ENCODE results near the gene NTN1.
A peak's percentile ranks its signal among the peaks of the same experiment; 100 is the strongest.
"Not testable (repeated sequence)": the region's sequence is repeated elsewhere in the genome, so short reads cannot be mapped to it uniquely, and the experiment has no call there.

The NTN1 gene

DNA sequence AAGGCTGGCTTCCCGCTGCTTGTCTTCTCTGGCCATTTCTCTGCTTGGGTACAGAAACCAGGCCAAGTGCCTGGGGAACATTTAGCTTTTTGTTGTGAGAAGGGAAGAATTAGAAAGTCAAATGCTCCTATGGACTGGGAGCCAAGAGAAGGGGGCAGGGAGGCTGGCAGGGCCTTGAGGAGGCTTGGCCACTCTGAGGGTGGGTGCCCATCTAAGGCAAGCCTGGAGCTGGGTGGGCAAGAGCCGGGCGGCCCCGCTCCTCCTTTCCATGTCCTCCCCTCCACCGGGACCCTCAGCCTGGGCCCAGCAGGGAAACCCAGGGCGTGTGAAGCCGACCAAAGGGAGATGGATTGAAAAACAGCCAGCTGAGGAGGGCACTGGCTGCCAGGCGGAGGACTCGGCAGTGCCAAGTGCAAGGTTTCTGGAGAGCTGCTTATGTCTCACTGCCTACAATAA, 69.4 kb downstream of the NTN1 start:
- peak; percentile 55 for DNase-seq

DNA sequence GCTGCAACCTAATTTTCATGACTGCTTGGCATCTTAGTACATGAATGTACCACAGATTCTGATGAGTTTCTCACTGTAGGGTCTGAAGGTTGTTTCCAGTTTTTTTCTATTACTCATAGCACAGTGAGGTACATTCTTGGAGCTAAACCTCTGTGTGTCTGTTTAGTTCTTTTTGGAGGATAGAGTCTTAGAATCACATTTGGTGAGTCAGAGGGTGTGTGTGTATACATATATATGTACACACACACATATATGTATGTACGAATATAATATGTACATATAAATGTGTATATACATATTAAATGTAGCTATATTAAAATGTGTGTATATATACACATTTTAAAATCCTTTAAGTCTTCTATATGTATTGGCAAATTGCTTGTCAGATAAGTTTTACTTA, 72.9 kb downstream of the NTN1 start:
- no peak for DNase-seq

DNA sequence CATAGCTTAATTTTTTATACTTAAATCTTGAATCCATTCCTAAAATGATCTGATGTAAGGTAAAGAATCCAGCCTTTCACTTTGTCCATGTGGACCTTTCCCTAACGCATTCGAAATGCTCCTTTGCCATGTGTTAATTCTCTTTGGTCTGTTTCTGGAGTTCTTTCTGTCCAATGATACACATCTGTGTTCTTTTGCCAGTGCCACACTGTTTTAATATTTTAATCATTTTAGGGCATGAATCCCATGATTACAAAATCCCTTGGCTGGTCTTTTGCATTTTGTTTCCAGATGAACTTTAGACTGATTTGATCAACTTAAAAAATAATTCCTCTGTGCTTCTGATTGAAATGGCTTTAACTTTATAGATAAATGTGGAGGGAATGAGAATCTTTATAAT, 74.1 kb downstream of the NTN1 start:
- no peak for DNase-seq

GRCh38 chr17:9098242-9098825, 77.0 kb downstream of the NTN1 start:
- peak; percentile 21 for DNase-seq

DNA sequence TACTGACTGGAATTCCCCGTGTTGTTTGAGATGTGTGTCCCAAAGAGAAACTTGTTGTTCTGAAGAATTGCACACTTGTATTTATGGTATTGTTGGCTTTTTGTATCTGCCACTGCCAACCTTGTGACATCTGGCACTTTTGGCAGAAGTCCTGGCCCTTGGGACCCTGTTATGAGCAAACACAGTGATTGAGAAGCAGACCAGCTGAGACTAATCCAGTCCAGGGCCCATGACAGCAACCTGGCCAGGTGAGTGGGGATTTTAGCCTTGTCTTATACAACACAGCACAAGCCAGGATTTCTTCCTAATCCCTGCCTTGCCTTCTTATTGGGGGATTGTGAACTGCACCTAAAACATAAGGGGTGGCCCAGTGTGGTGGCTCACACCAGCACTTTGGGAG, 80.0 kb downstream of the NTN1 start:
- DNase-seq = no peak

GRCh38 chr17:9103193-9103592, 81.9 kb downstream of the NTN1 start:
- DNase-seq = not testable (repeated sequence)

DNA sequence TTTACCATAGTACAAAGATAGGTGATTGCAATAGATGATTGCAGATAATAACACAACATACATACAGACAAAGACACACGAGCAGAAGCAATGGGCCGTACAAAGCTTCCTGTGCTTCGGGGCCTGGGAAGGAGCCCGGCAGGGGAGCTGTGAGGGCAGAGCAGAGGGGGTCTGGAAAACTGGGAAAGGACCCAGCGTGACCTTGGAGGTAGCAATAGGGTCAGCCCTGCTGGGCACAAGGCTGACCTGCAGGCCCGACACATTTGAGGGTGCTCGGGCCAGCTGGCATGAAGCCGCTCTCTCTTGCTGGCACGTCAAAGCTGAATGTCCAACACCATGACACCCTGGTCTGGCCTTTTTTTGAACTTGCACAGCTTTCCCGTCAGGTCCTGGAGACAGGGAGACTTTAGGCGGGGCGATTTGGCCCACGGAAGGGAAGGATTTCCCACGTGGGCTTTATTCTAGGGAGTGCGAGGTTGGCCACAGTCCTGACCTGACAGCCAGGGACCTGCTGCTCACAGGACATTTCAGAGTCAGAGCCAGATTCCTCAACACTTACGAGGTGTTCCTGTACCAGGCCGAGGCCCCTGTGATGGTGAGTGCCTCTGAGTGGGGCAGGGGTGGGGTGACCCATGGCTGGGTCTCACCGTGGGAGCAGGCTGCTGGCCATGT, 83.2 kb downstream of the NTN1 start:
- DNase-seq = peak; percentile 53

DNA sequence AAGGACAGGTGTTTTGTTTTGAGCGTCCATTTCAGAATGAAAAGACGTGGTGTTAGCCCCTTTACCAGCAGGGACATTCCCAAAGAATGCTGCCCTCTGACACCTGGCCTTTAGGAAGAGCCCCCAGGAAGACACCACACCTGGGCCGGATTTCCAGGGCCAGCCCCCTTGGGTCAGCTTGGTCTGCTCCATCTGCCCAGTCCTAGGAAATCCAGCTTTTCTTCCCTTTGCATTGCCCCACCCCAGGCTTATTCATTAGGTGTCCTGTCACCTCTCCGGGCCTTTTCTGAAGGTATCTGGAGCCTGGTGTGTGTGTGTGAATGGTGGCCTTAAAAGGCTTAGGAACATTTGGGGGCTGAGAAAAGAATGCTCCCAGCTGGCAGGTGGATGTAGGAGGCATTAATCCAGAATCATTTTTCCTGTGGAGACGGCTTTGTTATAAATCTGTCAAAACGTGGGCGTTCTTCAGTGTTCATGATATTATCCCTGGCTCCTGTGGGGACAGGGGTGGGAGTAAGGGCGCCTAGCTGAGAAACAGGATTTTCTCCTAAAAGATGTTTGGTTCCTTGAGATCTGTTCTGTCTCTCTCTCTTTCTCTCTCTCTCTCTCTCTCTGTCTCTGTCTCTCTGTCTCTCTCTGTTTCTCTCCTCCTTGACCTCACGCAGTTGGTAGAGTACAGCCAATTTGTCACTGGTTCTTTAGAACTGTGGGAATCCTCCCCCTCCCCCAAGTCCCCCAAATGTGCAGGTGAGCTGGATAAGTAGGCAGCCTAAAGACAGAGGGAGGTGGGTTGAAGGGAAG, 84.0 kb downstream of the NTN1 start:
- peak; percentile 12 for DNase-seq

GRCh38 chr17:9106278-9106677, 85.0 kb downstream of the NTN1 start:
- peak; percentile 2 for DNase-seq

DNA sequence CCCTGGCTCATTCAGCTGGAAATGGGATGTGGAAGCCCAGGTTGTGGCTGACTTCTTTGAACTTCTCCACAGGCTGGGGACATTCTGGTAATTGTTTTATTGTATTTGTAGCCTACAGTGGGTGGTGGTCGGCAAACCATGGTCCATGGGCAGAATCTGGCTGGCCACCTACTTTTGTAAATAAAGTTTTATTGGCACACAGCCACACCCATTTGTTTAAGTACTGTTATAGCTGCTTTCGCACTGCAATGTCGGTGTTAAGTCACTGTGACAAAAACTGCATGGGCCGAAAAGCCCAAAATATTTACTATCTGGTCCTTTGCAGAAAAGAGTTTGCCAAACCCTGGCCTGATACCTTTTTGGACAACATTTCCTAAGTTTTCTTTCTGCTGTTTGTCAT, 86.2 kb downstream of the NTN1 start:
- no peak for DNase-seq

DNA sequence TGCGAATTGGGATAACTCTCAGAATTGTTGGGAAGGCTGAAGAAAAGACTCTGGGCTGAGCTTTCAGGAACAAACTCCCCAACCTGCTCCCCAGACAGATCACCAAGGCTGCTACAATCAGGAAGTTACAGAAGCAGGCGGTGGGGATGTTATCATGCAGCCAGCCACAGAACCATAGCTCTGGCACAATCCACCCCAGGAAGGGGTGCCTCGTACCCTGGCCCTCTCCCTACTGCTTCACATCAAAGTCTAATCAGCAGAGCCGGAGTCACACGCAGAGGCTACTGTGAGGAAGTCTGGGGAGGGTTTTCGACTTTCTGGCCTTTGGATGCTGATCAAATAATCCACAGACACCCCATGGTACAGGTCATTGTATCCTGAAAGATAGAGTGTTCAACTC, 86.8 kb downstream of the NTN1 start:
- peak; percentile 30 for DNase-seq

- peak; percentile 25 for DNase-seq
These were observed 88.6 kb downstream of the NTN1 start for GRCh38 chr17:9109933-9110332.

- DNase-seq = peak; percentile 39
These were observed 89.2 kb downstream of the NTN1 start for GRCh38 chr17:9110501-9110900.

GRCh38 chr17:9115214-9116191, 94.2 kb downstream of the NTN1 start:
- peak; percentile 75 for DNase-seq

- peak; percentile 21 for DNase-seq
These were observed 95.1 kb downstream of the NTN1 start for GRCh38 chr17:9116311-9116835.

DNA sequence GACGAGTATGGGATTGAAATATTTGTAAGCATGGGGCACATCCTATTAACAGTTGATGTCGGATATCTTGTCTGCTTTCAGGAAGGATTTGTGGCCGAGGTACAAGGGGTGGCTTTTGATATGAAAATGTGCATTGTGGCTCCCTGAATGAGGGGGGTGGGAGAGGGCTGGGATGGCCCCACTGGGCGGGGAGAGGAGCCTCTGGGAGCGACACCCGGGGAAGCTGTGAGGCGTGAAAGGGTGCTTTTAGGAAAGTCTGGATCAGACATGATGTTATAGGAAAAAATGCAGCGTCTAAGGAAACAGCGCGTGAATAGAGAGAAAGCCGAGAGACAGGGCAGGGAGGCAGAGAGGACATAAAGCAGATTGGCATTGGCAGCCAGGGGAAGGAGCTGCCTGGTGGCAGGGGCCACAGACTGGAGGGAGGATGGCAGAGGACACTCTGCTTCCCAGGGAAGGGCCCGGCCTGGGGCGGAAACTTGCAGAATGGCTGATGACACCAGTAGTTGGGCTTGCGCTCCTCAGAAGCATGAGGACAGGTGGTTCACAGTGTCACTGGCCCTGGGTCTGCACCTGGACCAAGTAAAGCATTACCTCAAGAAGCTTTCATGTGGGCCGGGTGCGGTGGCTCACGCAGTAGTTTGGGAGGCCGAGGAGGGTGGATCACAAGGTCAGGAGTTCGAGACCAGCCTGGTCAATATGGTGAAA, 95.7 kb downstream of the NTN1 start:
- DNase-seq = peak; percentile 27

GRCh38 chr17:9120471-9120870, 99.2 kb downstream of the NTN1 start:
- peak; percentile 61 for DNase-seq

DNA sequence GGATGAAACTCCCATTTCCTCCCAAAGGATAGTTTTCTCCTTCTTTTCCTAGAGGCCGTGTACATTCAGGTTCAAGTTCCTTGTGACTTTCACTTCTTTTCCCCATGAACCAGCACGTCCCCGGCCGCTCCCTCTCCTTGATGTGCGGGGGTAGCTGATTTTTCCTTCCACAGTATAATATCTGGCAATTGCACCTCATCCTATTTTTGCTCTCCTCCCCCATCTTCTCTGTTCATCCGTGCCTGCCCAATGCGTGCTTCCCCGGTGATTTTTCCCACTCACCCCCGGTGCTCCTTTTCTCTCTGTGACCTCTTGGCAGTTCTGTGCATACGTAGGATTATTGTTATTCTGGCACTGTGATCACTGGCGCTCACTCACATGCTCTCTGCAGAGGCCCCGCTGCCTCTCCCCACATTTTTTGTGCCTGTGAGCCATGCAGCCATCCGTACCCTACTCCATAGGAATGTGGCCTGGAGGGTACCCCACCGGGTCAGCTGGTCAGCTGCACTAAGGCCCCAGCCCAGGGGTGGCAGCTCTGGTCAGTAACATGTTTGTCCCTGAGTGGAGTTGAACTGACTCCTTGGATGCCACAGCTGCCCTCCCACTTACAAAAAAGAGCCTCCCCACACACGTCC, 100.0 kb downstream of the NTN1 start:
- no peak for DNase-seq

DNA sequence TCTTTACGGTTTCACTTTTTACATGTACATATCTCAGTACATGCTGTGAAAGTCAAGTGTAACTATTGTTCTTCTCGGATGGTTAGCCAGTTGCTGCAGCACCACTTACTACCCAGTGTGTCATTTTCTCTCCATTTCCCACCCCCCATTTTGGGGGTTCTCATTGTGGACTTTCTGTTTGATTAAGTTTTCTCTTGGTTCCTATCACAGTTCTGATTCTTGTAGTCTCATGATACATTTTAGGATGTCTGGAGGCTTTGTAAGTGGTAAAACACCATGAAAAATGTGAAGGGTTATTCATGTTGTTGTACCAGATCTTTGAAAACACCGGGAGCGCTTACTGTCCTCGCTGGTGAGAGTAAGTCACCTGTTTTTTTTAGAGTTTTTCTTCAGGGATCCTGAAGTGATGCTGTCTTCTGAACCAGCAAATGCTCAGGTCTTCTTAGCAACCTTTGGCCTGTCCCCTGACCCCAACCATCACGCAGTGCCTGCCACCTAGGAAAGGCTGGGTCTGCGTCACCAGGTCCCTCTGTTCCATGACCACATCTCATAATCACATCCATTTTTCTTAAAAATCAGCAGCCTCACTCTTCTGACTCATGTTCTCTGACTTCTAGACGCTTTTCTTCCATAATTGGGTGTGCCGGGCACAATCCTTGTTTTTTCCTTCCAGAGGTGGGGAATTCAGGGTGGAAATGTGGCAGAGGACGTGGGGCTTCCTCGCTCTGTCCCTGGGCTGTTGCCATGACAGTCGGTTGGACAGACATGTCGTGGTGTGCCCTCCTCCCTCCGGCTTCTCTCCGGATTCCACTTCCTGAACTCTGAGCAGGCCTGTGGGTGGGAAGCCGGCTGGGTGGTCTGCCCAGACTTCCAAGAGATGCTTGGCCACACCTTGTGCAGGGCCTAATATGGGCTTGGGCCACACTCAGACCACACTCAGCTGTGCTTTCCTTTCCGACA, 102.6 kb downstream of the NTN1 start:
- DNase-seq = no peak

DNA sequence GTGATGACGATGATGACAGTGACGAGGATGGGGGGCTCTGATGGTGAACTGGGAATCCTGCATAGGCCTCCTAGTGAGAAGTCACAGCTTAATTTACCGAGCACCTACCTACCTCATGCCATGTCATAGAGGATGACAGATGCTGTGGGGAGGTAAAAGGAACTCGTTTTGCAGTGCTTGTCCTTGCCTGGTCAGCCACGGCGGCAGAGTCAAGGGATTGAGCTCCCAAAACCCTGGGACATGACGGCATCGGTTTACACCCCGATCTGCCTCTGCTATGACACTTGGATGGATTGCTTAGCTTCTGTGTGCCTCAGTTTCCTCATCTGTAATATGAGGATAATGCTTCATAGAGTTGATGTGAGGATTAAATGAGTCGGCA, 103.2 kb downstream of the NTN1 start:
- no peak for DNase-seq

Data from activated effector memory CD4-positive, alpha-beta T cell treated with anti-CD3 and anti-CD28 coated beads, Interleukin-2, amount 50 U/mL, for 16 hours (primary cell).